ENCODE measurements around the gene DSP. TPM values are rescaled to one million over a fixed set of nuclear protein-coding genes. Genes with fewer than 3 reads are reported as not detected.

DSP gene
- total and polyA plus RNA-seq, 2 experiments from 2014 or later, result 16.8 to 43.7 TPM

- Mint-ChIP-seq H3K4me3 (no peak overlapping the region), H3K4me1 (no peaks in the 10 kb centered on the region), H3K9me3 (no peaks in the 10 kb centered on the region), H3K27me3 (ENCODE audit: insufficient read depth, low read depth, poor library complexity) (no peaks in the 10 kb centered on the region), H3K27ac (no peak overlapping the region), H3K36me3 (ENCODE audit: low read depth) (peaks cover 56% of the 10 kb centered on the region)
- Histone ChIP-seq H3K9me2 (ENCODE audit: insufficient read depth) (no peaks in the 10 kb centered on the region), H3K27ac (ENCODE audit: low read depth) (no peak overlapping the region), H2AFZ (no peak overlapping the region), H3F3A (replicated peaks; ENCODE audit: low read depth) (no peaks in the 10 kb centered on the region), H3K4me2 (no peak overlapping the region), H3K4me1 (ENCODE audit: insufficient read depth) (no peaks in the 10 kb centered on the region), H4K20me1 (replicated peaks; ENCODE audit: insufficient read depth) (0 out of 2 replicates have a peak, but pooled peaks cover 2% of the 10 kb centered on the region), H3K79me2 (replicated peaks; ENCODE audit: insufficient read depth) (no peaks in the 10 kb centered on the region), H3K36me3 (ENCODE audit: insufficient read depth) (peaks cover 30% of the 10 kb centered on the region), H3K4me3 (no peak overlapping the region), H3K27me3 (ENCODE audit: insufficient read depth) (no peaks in the 10 kb centered on the region)
- ATAC-seq (no peak), DNase-seq (ENCODE audit: low spot score) (no peak)
- no peak for TF ChIP-seq ZNF114 (CRISPR knock-in tag; IDR thresholded peaks at IDR 0.05)
Measured at GRCh38 chr6:7574500-7574899, 33.0 kb downstream of the DSP start.

- Histone ChIP-seq H3K27me3 (ENCODE audit: insufficient read depth) (no peaks in the 10 kb centered on the region), H3K4me2 (no peak overlapping the region), H3K4me3 (no peak overlapping the region), H3K4me1 (ENCODE audit: insufficient read depth) (no peaks in the 10 kb centered on the region), H2AFZ (no peak overlapping the region), H3K27ac (ENCODE audit: low read depth) (no peak overlapping the region), H3K9me2 (ENCODE audit: insufficient read depth) (no peaks in the 10 kb centered on the region), H4K20me1 (replicated peaks; ENCODE audit: insufficient read depth) (no peaks in the 10 kb centered on the region; the same call in 1 of the 2 replicates), H3K79me2 (replicated peaks; ENCODE audit: insufficient read depth) (no peaks in the 10 kb centered on the region), H3K36me3 (ENCODE audit: insufficient read depth) (peaks cover 23% of the 10 kb centered on the region), H3F3A (replicated peaks; ENCODE audit: low read depth) (no peaks in the 10 kb centered on the region)
- H3K36me3 Mint-ChIP-seq (ENCODE audit: low read depth), result peaks cover 34% of the 10 kb centered on the region
- no peak overlapping the region for H3K27ac Mint-ChIP-seq
- H3K27me3 Mint-ChIP-seq (ENCODE audit: insufficient read depth, low read depth, poor library complexity), result no peaks in the 10 kb centered on the region
- no peak for DNase-seq (ENCODE audit: low spot score)
- H3K9me3 Mint-ChIP-seq, result no peaks in the 10 kb centered on the region
- no peak for ATAC-seq
- TF ChIP-seq REST (IDR thresholded peaks at IDR 0.05; ENCODE audit: unreplicated experiment) (no peak), ZNF462 (CRISPR knock-in tag; IDR thresholded peaks at IDR 0.05) (no peak), JUNB (IDR thresholded peaks at IDR 0.05; ENCODE audit: unreplicated experiment) (no peak), POLR2AphosphoS5 (IDR thresholded peaks at IDR 0.05; ENCODE audit: low read depth) (no peak), CREB1 (CRISPR knock-in tag; IDR thresholded peaks at IDR 0.05; ENCODE audit: low read depth) (no peak), NANOG (IDR thresholded peaks at IDR 0.05; ENCODE audit: borderline replicate concordance) (no peak), EZH2 (IDR thresholded peaks at IDR 0.05; ENCODE audit: low read depth, unreplicated experiment) (no peak), CTCF (conservative IDR thresholded peaks at IDR 0.05; ENCODE audit: low read depth in 2 of 2) (no peak), ZNF114 (CRISPR knock-in tag; IDR thresholded peaks at IDR 0.05) (no peak)
- H3K4me3 Mint-ChIP-seq, result no peak overlapping the region
- no peaks in the 10 kb centered on the region for H3K4me1 Mint-ChIP-seq
Measured at GRCh38 chr6:7578516-7578915, 37.0 kb downstream of the DSP start.

All from GM23338 (cell line).